ENCODE measurements around the gene CLEC16A. TPM values are rescaled to one million over a fixed set of nuclear protein-coding genes. Genes with fewer than 3 reads are reported as not detected.

CLEC16A gene
- total RNA-seq, 4 donors from 2014 or later = 20.2 to 28.8 (median 22.8) TPM

DNA sequence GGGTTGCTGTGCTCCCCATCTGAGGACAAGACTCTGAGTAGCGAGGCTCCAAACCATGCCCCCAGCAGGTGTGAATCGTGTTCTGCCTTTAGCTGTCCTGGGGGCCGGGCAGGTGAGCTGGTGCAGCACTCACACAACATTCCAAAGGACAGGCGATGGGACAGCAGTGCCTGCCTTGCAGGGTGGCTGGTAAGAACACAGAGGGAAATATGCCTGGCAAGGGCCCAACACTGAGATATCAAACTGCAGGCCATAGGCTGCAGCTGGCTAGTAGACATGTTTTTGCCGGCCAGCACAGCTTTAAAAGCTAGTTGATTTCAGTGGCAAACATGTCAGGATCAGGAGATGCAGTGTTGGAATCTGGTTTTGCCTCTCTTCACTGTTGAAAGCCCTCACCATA lies 23.6 kb downstream of the CLEC16A start:
- no peak for TF ChIP-seq CTCF (IDR thresholded peaks at IDR 0.05; ENCODE audit: low read depth)

- TF ChIP-seq CTCF (IDR thresholded peaks at IDR 0.05; ENCODE audit: low read depth) = no peak
Observed at GRCh38 chr16:10968498-10968897, 24.1 kb downstream of the CLEC16A start.

GRCh38 chr16:10969615-10970014 lies 25.3 kb downstream of the CLEC16A start:
- no peak for TF ChIP-seq CTCF (IDR thresholded peaks at IDR 0.05; ENCODE audit: low read depth)

DNA sequence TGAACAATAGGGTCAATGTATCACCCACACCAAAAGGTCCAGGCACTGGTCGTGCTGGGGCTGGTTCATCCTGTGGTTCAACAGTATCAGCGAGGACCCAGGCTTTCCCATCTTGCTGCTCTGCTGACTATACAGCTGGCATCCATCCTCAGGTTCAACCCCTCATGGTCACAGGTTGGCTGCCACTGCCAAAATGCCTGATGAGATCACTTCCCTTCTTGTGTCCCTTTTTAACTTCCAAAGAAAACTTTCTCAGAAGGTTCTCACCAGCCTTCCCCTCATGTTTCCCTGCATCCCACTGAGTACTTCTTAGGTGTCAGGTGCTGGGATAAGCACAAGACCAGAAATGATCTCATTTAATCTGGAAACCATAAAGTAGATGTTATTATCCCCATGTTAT lies 25.7 kb downstream of the CLEC16A start:
- TF ChIP-seq CTCF (IDR thresholded peaks at IDR 0.05; ENCODE audit: low read depth) = no peak

DNA sequence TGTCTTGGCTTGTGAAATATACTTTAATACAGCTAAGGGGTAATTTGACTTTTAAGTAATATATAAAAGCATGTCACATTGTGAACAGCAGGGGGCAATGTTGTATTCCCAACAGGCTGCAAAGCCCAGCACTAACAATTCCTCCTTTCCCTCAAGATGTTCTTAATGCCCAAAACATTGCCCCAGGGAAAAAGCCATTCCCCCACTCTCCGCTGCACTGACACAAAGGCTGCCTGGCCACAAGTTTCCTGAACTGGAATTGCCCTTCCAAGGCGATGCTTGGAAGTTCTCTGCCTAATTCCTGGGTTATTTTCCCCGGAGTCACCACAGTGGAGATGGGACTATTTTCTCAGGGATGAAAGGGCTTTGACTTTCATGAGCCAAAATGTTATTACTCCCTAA lies 27.2 kb downstream of the CLEC16A start:
- no peak for TF ChIP-seq CTCF (IDR thresholded peaks at IDR 0.05; ENCODE audit: low read depth)

DNA sequence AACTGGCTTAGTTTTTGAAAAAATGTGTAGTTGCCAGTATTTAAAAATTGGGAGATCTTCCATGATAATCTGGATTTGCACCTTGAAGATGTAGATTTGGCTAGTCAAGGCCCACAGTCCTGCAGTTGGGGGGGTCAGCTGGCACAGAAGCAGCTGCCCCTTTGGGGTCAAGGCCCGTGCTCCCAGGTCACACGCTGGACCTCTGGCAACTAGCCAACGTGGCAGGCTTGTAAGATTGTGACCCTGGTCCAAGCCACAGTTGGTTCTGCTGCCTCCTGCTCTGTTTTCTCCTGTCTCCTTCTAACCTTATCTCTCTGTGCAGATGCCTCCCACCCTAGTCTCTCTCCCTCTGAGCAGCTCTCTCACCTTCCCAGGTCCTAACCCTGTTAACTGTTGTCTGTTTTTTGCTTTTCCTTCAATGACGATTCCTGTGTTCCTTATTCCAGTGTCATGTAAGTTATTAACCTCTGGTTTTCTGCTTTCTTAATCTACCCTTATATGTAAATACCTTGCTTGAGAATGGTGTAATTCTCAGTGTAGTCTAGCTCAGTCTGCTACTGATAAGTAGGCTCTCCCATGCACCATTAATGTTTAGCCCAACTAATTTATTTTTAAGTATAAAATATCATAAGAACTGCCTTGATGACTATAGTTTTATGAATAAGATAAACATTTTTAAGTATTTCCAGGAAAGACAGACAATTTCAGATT lies 27.9 kb downstream of the CLEC16A start:
- no peak for TF ChIP-seq CTCF (IDR thresholded peaks at IDR 0.05; ENCODE audit: low read depth)

DNA sequence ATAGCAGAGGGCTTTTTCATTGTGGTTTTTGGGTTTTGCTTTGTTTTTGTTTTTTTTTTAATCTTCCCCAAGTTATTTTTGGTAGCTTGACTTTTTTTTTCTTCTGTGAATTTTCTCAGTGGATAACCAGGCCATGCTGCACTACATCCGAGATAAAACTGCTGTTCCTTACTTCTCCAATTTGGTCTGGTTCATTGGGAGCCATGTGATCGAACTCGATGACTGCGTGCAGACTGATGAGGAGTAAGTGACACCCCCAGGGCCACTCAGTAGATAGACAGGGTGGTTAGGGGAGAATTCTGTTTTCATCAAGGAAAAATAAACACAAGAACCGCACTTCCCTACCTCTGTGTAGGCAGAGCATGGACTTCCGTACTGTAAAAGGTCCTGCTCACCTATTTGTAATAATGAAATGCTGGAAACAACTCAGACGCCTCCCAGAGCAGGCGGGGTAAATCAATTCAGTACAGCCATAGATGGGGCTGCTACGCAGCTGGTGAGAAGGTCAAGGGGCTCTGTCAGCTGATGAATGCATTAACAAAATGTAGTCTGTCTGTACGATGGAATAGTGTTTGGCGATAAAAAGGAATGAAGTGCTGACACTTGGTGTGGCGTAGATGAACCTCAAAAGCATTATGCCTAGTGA lies 28.6 kb downstream of the CLEC16A start:
- TF ChIP-seq CTCF (IDR thresholded peaks at IDR 0.05; ENCODE audit: low read depth) = no peak
